Activated T-helper 17 cell treated with anti-CD3 and anti-CD28 coated beads, Interleukin-2, amount 50 U/mL, for 72 hours (primary cell): Measurements from ENCODE around the gene GUCA2B. TPM values are rescaled to one million over a fixed set of nuclear protein-coding genes. Genes with fewer than 3 reads are reported as not detected.

Source experiments
- ATAC-seq: fragments of 150-1000 bp; cut with Tn5 transposase; replicated peaks from 2 replicates; pipeline ENCODE4 v1.10.0; 2021; ENCODE audit warnings: mild to moderate bottlenecking, moderate library complexity
- H3K27ac Mint-ChIP-seq: one replicate; pipeline ENCODE4 v1.8.0; 2022; ENCODE audit warnings: mixed read lengths
- H3K27me3 Mint-ChIP-seq: one replicate; pipeline ENCODE4 v1.8.0; 2022; ENCODE audit warnings: mixed read lengths
- H3K36me3 Mint-ChIP-seq: one replicate; pipeline ENCODE4 v1.8.0; 2022; ENCODE audit warnings: low read depth, mild to moderate bottlenecking, mixed read lengths
- H3K4me1 Mint-ChIP-seq: one replicate; pipeline ENCODE4 v1.8.0; 2022; ENCODE audit warnings: mixed read lengths
- H3K4me3 Mint-ChIP-seq: one replicate; pipeline ENCODE4 v1.8.0; 2022; ENCODE audit warnings: mild to moderate bottlenecking, mixed read lengths
- H3K9me3 Mint-ChIP-seq: one replicate; pipeline ENCODE4 v1.8.0; 2022; ENCODE audit warnings: mixed read lengths
- total RNA-seq, 2 donors: library from RNA; stranded (reverse); gene quantifications; one replicate each; pipeline ENCODE4 v1.2.3, GENCODE V29; 2022

GUCA2B gene
- total RNA-seq, result not detected

GRCh38 chr1:42152907-42153600 lies at the start of gene GUCA2B:
Gene GUCA2B, plus strand, starts transcription at chr1:42153410. Its CDS starts 41 bp downstream, at chr1:42153451.
- no peak for ATAC-seq
- H3K4me1 Mint-ChIP-seq, result peaks cover 8% of the 10 kb centered on the region
- no peak within 1 kb of the TSS for H3K4me3 Mint-ChIP-seq

GRCh38 chr1:42105025-42105424 lies 48.2 kb upstream of the GUCA2B start:
- no peak for ATAC-seq
- no peak overlapping the region for H3K4me3 Mint-ChIP-seq
- no peak overlapping the region for H3K27ac Mint-ChIP-seq
- H3K27me3 Mint-ChIP-seq, result peaks cover 7% of the 10 kb centered on the region
- no peaks in the 10 kb centered on the region for H3K36me3 Mint-ChIP-seq
- no peaks in the 10 kb centered on the region for H3K9me3 Mint-ChIP-seq
- H3K4me1 Mint-ChIP-seq, result no peaks in the 10 kb centered on the region

More at GRCh38 chr1:42152907-42153600, at the start of gene GUCA2B:
- H3K36me3 Mint-ChIP-seq, result no peaks in the 10 kb centered on the region
- peaks cover 9% of the 10 kb centered on the region for H3K27me3 Mint-ChIP-seq
- H3K27ac Mint-ChIP-seq, result no peak within 1 kb of the TSS
- no peaks in the 10 kb centered on the region for H3K9me3 Mint-ChIP-seq

GRCh38 chr1:42108309-42108708 lies 44.9 kb upstream of the GUCA2B start:
- Mint-ChIP-seq H3K27ac (no peak overlapping the region), H3K4me1 (no peaks in the 10 kb centered on the region), H3K9me3 (no peaks in the 10 kb centered on the region), H3K4me3 (no peak overlapping the region), H3K36me3 (no peaks in the 10 kb centered on the region), H3K27me3 (peaks cover 9% of the 10 kb centered on the region)
- ATAC-seq, result no peak

GRCh38 chr1:42109600-42109999 lies 43.6 kb upstream of the GUCA2B start:
- Mint-ChIP-seq H3K9me3 (no peaks in the 10 kb centered on the region), H3K27me3 (peaks cover 9% of the 10 kb centered on the region), H3K4me3 (no peak overlapping the region), H3K4me1 (no peaks in the 10 kb centered on the region), H3K27ac (no peak overlapping the region), H3K36me3 (no peaks in the 10 kb centered on the region)
- ATAC-seq, result no peak

GRCh38 chr1:42114229-42114628 lies 39.0 kb upstream of the GUCA2B start:
- Mint-ChIP-seq H3K4me3 (no peak overlapping the region), H3K4me1 (no peaks in the 10 kb centered on the region), H3K36me3 (no peaks in the 10 kb centered on the region), H3K27ac (no peak overlapping the region), H3K9me3 (no peaks in the 10 kb centered on the region), H3K27me3 (peaks cover 15% of the 10 kb centered on the region)
- ATAC-seq, result no peak

- Mint-ChIP-seq H3K36me3 (no peaks in the 10 kb centered on the region), H3K27ac (no peak overlapping the region), H3K27me3 (peaks cover 16% of the 10 kb centered on the region), H3K4me1 (no peaks in the 10 kb centered on the region), H3K9me3 (no peaks in the 10 kb centered on the region), H3K4me3 (no peak overlapping the region)
- no peak for ATAC-seq
These were observed 36.0 kb upstream of the GUCA2B start for GRCh38 chr1:42117214-42117613.

GRCh38 chr1:42118125-42118524 lies 35.1 kb upstream of the GUCA2B start:
- H3K27me3 Mint-ChIP-seq, result peaks cover 16% of the 10 kb centered on the region
- H3K4me3 Mint-ChIP-seq, result no peak overlapping the region
- no peaks in the 10 kb centered on the region for H3K36me3 Mint-ChIP-seq
- H3K27ac Mint-ChIP-seq, result no peak overlapping the region
- no peaks in the 10 kb centered on the region for H3K4me1 Mint-ChIP-seq
- no peaks in the 10 kb centered on the region for H3K9me3 Mint-ChIP-seq
- no peak for ATAC-seq

- H3K27ac Mint-ChIP-seq, result no peak overlapping the region
- no peak overlapping the region for H3K4me3 Mint-ChIP-seq
- peaks cover 8% of the 10 kb centered on the region for H3K27me3 Mint-ChIP-seq
- ATAC-seq, result no peak
- H3K9me3 Mint-ChIP-seq, result no peaks in the 10 kb centered on the region
- no peaks in the 10 kb centered on the region for H3K4me1 Mint-ChIP-seq
- no peaks in the 10 kb centered on the region for H3K36me3 Mint-ChIP-seq
These were observed 30.8 kb upstream of the GUCA2B start for GRCh38 chr1:42122408-42122807.

GRCh38 chr1:42125552-42125951 lies 27.7 kb upstream of the GUCA2B start:
- no peak overlapping the region for H3K27ac Mint-ChIP-seq
- no peak for ATAC-seq
- no peaks in the 10 kb centered on the region for H3K36me3 Mint-ChIP-seq
- no peak overlapping the region for H3K4me3 Mint-ChIP-seq
- no peaks in the 10 kb centered on the region for H3K4me1 Mint-ChIP-seq
- H3K27me3 Mint-ChIP-seq, result peaks cover 12% of the 10 kb centered on the region
- H3K9me3 Mint-ChIP-seq, result no peaks in the 10 kb centered on the region

GRCh38 chr1:42127767-42128166 lies 25.4 kb upstream of the GUCA2B start:
- peaks cover 8% of the 10 kb centered on the region for H3K27me3 Mint-ChIP-seq
- no peak overlapping the region for H3K27ac Mint-ChIP-seq
- no peak for ATAC-seq
- no peaks in the 10 kb centered on the region for H3K36me3 Mint-ChIP-seq
- H3K4me3 Mint-ChIP-seq, result no peak overlapping the region
- no peaks in the 10 kb centered on the region for H3K9me3 Mint-ChIP-seq
- no peaks in the 10 kb centered on the region for H3K4me1 Mint-ChIP-seq

GRCh38 chr1:42128499-42128898 lies 24.7 kb upstream of the GUCA2B start:
- no peak for ATAC-seq
- H3K27me3 Mint-ChIP-seq, result peaks cover 8% of the 10 kb centered on the region
- no peak overlapping the region for H3K27ac Mint-ChIP-seq
- no peak overlapping the region for H3K4me3 Mint-ChIP-seq
- no peaks in the 10 kb centered on the region for H3K36me3 Mint-ChIP-seq
- H3K4me1 Mint-ChIP-seq, result no peaks in the 10 kb centered on the region
- no peaks in the 10 kb centered on the region for H3K9me3 Mint-ChIP-seq

GRCh38 chr1:42128964-42129363 lies 24.2 kb upstream of the GUCA2B start:
- Mint-ChIP-seq H3K9me3 (no peaks in the 10 kb centered on the region), H3K27me3 (peaks cover 8% of the 10 kb centered on the region), H3K36me3 (no peaks in the 10 kb centered on the region), H3K27ac (no peak overlapping the region), H3K4me1 (no peaks in the 10 kb centered on the region), H3K4me3 (no peak overlapping the region)
- no peak for ATAC-seq

- H3K9me3 Mint-ChIP-seq, result no peaks in the 10 kb centered on the region
- no peaks in the 10 kb centered on the region for H3K4me1 Mint-ChIP-seq
- no peak overlapping the region for H3K4me3 Mint-ChIP-seq
- H3K27me3 Mint-ChIP-seq, result peaks cover 8% of the 10 kb centered on the region
- ATAC-seq, result no peak
- no peaks in the 10 kb centered on the region for H3K36me3 Mint-ChIP-seq
- H3K27ac Mint-ChIP-seq, result no peak overlapping the region
These were observed 23.0 kb upstream of the GUCA2B start for GRCh38 chr1:42130061-42130660.

- no peak for ATAC-seq
- H3K4me1 Mint-ChIP-seq, result no peaks in the 10 kb centered on the region
- no peaks in the 10 kb centered on the region for H3K9me3 Mint-ChIP-seq
- H3K36me3 Mint-ChIP-seq, result no peaks in the 10 kb centered on the region
- H3K4me3 Mint-ChIP-seq, result no peak overlapping the region
- H3K27ac Mint-ChIP-seq, result no peak overlapping the region
- peaks cover 5% of the 10 kb centered on the region for H3K27me3 Mint-ChIP-seq
These were observed 19.8 kb upstream of the GUCA2B start for GRCh38 chr1:42133390-42133789.

- Mint-ChIP-seq H3K27me3 (peaks cover 5% of the 10 kb centered on the region), H3K4me3 (no peak overlapping the region), H3K36me3 (no peaks in the 10 kb centered on the region), H3K4me1 (no peaks in the 10 kb centered on the region), H3K9me3 (no peaks in the 10 kb centered on the region), H3K27ac (no peak overlapping the region)
- no peak for ATAC-seq
These were observed 19.2 kb upstream of the GUCA2B start for GRCh38 chr1:42133809-42134526.
